Activated naive CD8-positive, alpha-beta T cell treated with anti-CD3 and anti-CD28 coated beads, Interleukin-2, amount 50 U/mL, for 16 hours (primary cell): ENCODE data around the gene SNX6.
"Not testable (repeated sequence)": the region's sequence is repeated elsewhere in the genome, so short reads cannot be mapped to it uniquely, and the experiment has no call there.

Source experiments
- DNase-seq: peaks from one replicate; pipeline ENCODE4 v3.0.0-alpha.2; 2020; ENCODE audit warnings: low read depth, low spot score

SNX6 gene

GRCh38 chr14:34562776-34563150 is 67.2 kb downstream of the SNX6 start:
- no peak for DNase-seq

GRCh38 chr14:34562037-34562775 is 67.7 kb downstream of the SNX6 start:
- not testable (repeated sequence) for DNase-seq

GRCh38 chr14:34556498-34556829 is 73.5 kb downstream of the SNX6 start:
- DNase-seq: not testable (repeated sequence)

GRCh38 chr14:34555583-34556497 is 74.1 kb downstream of the SNX6 start:
- DNase-seq: not testable (repeated sequence)

GRCh38 chr14:34554540-34555250 is 75.3 kb downstream of the SNX6 start:
- no peak for DNase-seq

GRCh38 chr14:34549276-34549966 is 80.5 kb downstream of the SNX6 start:
- not testable (repeated sequence) for DNase-seq

GRCh38 chr14:34548472-34548981 is 81.4 kb downstream of the SNX6 start:
- no peak for DNase-seq

GRCh38 chr14:34547136-34547520 is 82.8 kb downstream of the SNX6 start:
- not testable (repeated sequence) for DNase-seq

GRCh38 chr14:34546272-34547135 is 83.4 kb downstream of the SNX6 start:
- DNase-seq: not testable (repeated sequence)

GRCh38 chr14:34540181-34541059 is 89.5 kb downstream of the SNX6 start:
- not testable (repeated sequence) for DNase-seq

- peak; percentile 89 for DNase-seq
These were observed 90.4 kb downstream of the SNX6 start, which contains the start of gene EAPP for GRCh38 chr14:34539407-34540180. Gene EAPP, minus strand, starts transcription at chr14:34539701. Its CDS starts 73 bp downstream, at chr14:34539628.

GRCh38 chr14:34538871-34539406 is 91.0 kb downstream of the SNX6 start:
- no peak for DNase-seq

GRCh38 chr14:34538096-34538495 is 91.9 kb downstream of the SNX6 start:
- not testable (repeated sequence) for DNase-seq

- DNase-seq: no peak
These were observed 92.3 kb downstream of the SNX6 start for GRCh38 chr14:34537677-34538009.

- DNase-seq: no peak
These were observed 92.8 kb downstream of the SNX6 start for GRCh38 chr14:34536951-34537676.

GRCh38 chr14:34527591-34527990 is 102.4 kb downstream of the SNX6 start:
- no peak for DNase-seq

- DNase-seq: not testable (repeated sequence)
These were observed 105.7 kb downstream of the SNX6 start for GRCh38 chr14:34524216-34524615.

GRCh38 chr14:34522496-34522895 is 107.5 kb downstream of the SNX6 start:
- DNase-seq: no peak
